ENCODE results near the gene TMEM86A.

The TMEM86A gene

DNA sequence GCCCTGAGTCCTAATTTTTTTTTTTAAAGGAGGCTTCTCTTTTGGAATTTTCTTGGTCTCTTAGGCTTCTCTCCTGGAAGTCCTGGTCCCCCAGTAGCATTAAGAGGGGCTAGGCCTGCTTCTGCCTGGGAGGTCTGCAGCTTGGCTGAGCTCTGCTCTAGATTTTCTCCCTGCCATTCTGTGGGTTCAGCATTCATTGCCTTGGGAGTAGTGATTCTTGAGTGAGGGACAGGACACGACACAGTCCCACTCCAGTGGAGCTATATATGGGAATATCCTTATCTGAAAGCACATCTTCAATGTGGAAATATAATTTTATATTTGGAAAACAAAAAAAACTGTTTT, 23.7 kb downstream of the TMEM86A start:
- Histone ChIP-seq H3K36me3 (replicated peaks) (no peaks in the 10 kb centered on the region), H3K27ac (no peak overlapping the region), H3K4me3 (ENCODE audit: low read depth, low read length) (no peak overlapping the region), H3K27me3 (replicated peaks) (no peaks in the 10 kb centered on the region)
- in situ Hi-C loops (cut with HindIII; ENCODE audit: low pct_ligation_motif_present, low sequenced_read_pairs), result no loop called here
- TF ChIP-seq, protein P1, sequence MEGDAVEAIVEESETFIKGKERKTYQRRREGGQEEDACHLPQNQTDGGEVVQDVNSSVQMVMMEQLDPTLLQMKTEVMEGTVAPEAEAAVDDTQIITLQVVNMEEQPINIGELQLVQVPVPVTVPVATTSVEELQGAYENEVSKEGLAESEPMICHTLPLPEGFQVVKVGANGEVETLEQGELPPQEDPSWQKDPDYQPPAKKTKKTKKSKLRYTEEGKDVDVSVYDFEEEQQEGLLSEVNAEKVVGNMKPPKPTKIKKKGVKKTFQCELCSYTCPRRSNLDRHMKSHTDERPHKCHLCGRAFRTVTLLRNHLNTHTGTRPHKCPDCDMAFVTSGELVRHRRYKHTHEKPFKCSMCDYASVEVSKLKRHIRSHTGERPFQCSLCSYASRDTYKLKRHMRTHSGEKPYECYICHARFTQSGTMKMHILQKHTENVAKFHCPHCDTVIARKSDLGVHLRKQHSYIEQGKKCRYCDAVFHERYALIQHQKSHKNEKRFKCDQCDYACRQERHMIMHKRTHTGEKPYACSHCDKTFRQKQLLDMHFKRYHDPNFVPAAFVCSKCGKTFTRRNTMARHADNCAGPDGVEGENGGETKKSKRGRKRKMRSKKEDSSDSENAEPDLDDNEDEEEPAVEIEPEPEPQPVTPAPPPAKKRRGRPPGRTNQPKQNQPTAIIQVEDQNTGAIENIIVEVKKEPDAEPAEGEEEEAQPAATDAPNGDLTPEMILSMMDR (IDR thresholded peaks at IDR 0.05; ENCODE audit: low read depth, low read length, missing control alignments), result no peak
- DNase-seq, result no peak

- TF ChIP-seq, protein P1 (IDR thresholded peaks at IDR 0.05; ENCODE audit: low read depth, low read length, missing control alignments), result no peak
These were observed 25.4 kb downstream of the TMEM86A start for GRCh38 chr11:18723991-18724390.

GRCh38 chr11:18726040-18726439, 27.5 kb downstream of the TMEM86A start, which contains the start of gene IGSF22:
Gene IGSF22, minus strand, starts transcription at chr11:18726188. Its CDS starts 1,952 bp downstream, at chr11:18724236.
- no peak within 1 kb of the TSS for H3K4me3 ChIP-seq (ENCODE audit: low read depth, low read length)
- DNase-seq, result no peak
- H3K27me3 ChIP-seq (replicated peaks), result no peaks in the 10 kb centered on the region
- no peak within 1 kb of the TSS for H3K27ac ChIP-seq
- in situ Hi-C loops (cut with HindIII; ENCODE audit: low pct_ligation_motif_present, low sequenced_read_pairs), result no loop called here
- TF ChIP-seq, protein P1 (IDR thresholded peaks at IDR 0.05; ENCODE audit: low read depth, low read length, missing control alignments), result no peak
- no peaks in the 10 kb centered on the region for H3K36me3 ChIP-seq (replicated peaks)

More at GRCh38 chr11:18723991-18724390, 25.4 kb downstream of the TMEM86A start:
- no peak for DNase-seq
- Histone ChIP-seq H3K27ac (no peak overlapping the region), H3K27me3 (replicated peaks) (no peaks in the 10 kb centered on the region), H3K36me3 (replicated peaks) (no peaks in the 10 kb centered on the region), H3K4me3 (ENCODE audit: low read depth, low read length) (no peak overlapping the region)
- in situ Hi-C loops (cut with HindIII; ENCODE audit: low pct_ligation_motif_present, low sequenced_read_pairs), result no loop called here

GRCh38 chr11:18727479-18728236, 29.1 kb downstream of the TMEM86A start:
- DNase-seq, result peak; percentile 16
- Histone ChIP-seq H3K27me3 (replicated peaks) (no peaks in the 10 kb centered on the region), H3K27ac (no peak overlapping the region), H3K36me3 (replicated peaks) (no peaks in the 10 kb centered on the region), H3K4me3 (ENCODE audit: low read depth, low read length) (no peak overlapping the region)
- in situ Hi-C loops (cut with HindIII; ENCODE audit: low pct_ligation_motif_present, low sequenced_read_pairs), result no loop called here
- TF ChIP-seq, protein P1 (IDR thresholded peaks at IDR 0.05; ENCODE audit: low read depth, low read length, missing control alignments), result peak; percentile 90

GRCh38 chr11:18728658-18729057, 30.1 kb downstream of the TMEM86A start:
- TF ChIP-seq, protein P1 (IDR thresholded peaks at IDR 0.05; ENCODE audit: low read depth, low read length, missing control alignments), result no peak
- DNase-seq, result no peak
- Histone ChIP-seq H3K27ac (no peak overlapping the region), H3K4me3 (ENCODE audit: low read depth, low read length) (no peak overlapping the region), H3K36me3 (replicated peaks) (no peaks in the 10 kb centered on the region), H3K27me3 (replicated peaks) (no peaks in the 10 kb centered on the region)
- in situ Hi-C loops (cut with HindIII; ENCODE audit: low pct_ligation_motif_present, low sequenced_read_pairs), result no loop called here

- no peak for DNase-seq
- TF ChIP-seq, protein P1 (IDR thresholded peaks at IDR 0.05; ENCODE audit: low read depth, low read length, missing control alignments), result no peak
- Histone ChIP-seq H3K27me3 (replicated peaks) (no peaks in the 10 kb centered on the region), H3K27ac (no peak overlapping the region), H3K4me3 (ENCODE audit: low read depth, low read length) (no peak overlapping the region), H3K36me3 (replicated peaks) (no peaks in the 10 kb centered on the region)
- in situ Hi-C loops (cut with HindIII; ENCODE audit: low pct_ligation_motif_present, low sequenced_read_pairs), result no loop called here
These were observed 30.8 kb downstream of the TMEM86A start for GRCh38 chr11:18729426-18729825.
